Measurements from ENCODE around the gene WSB2. TPM values are rescaled to one million over a fixed set of nuclear protein-coding genes. Genes with fewer than 3 reads are reported as not detected.

WSB2 gene
- total and polyA plus RNA-seq, 2 of the 8 experiments (the other 6 are each of a cell fraction or from before 2014, with no cell fraction given) = 47.5 to 58.2 TPM

- Histone ChIP-seq H3K4ac (replicated peaks; ENCODE audit: insufficient read length, low read depth, low read length) (no peak overlapping the region), H4K8ac (ENCODE audit: extremely low read depth, insufficient read depth, low read length) (no peak overlapping the region), H3K23ac (ENCODE audit: insufficient read length) (no peak overlapping the region), H4K20me1 (replicated peaks in 1 of 2; ENCODE audit: control insufficient read depth in 1 of 2, insufficient read depth in 2 of 2, low read length in 2 of 2) (no peaks in the 10 kb centered on the region), H3K36me3 (ENCODE audit: control insufficient read depth in 2 of 4, insufficient read depth in 4 of 4, low read length in 3 of 4) (no peaks in the 10 kb centered on the region), H3K14ac (ENCODE audit: insufficient read length) (no peak overlapping the region), H2BK120ac (replicated peaks; ENCODE audit: low read depth, low read length) (no peak overlapping the region), H4K91ac (replicated peaks; ENCODE audit: insufficient read length, low read length) (no peak overlapping the region), H3K79me1 (ENCODE audit: low read depth, low read length) (no peaks in the 10 kb centered on the region), H2BK15ac (ENCODE audit: low read length) (no peak overlapping the region), H2BK20ac (ENCODE audit: low read length) (no peak overlapping the region), H3K23me2 (ENCODE audit: low read depth, low read length) (no peaks in the 10 kb centered on the region), H4K5ac (ENCODE audit: insufficient read length, low read depth, low read length) (no peak overlapping the region), H3K9ac (replicated peaks in 1 of 4; ENCODE audit: extremely low read depth in 1 of 4, low read depth in 3 of 4, low read length in 3 of 4) (no peak overlapping the region), H2AK5ac (ENCODE audit: low read depth, low read length) (no peak overlapping the region), H3K4me2 (ENCODE audit: insufficient read depth in 1 of 2, low read depth in 2 of 2, low read length in 2 of 2) (no peak overlapping the region), H2BK12ac (ENCODE audit: low read depth, low read length) (no peak overlapping the region), H3K18ac (ENCODE audit: extremely low read depth, low read length) (no peak overlapping the region), H2BK5ac (ENCODE audit: low read depth, low read length) (no peak overlapping the region), H3K27me3 (replicated peaks in 1 of 4; ENCODE audit: control insufficient read depth in 3 of 4, extremely low read depth in 1 of 4, insufficient read depth in 3 of 4, low read length in 3 of 4) (no peaks in the 10 kb centered on the region), H3K27ac (ENCODE audit: low read depth, low read length) (no peak overlapping the region), H3K4me3 (ENCODE audit: extremely low read depth in 1 of 4, insufficient read depth in 2 of 4, low read depth in 3 of 4, low read length in 4 of 4) (no peak overlapping the region), H3K56ac (replicated peaks; ENCODE audit: insufficient read length, low read depth, low read length) (no peak overlapping the region), H3K4me1 (replicated peaks in 1 of 4; ENCODE audit: control insufficient read depth in 3 of 4, insufficient read depth in 4 of 4, low read length in 3 of 4) (no peaks in the 10 kb centered on the region), H3K9me3 (ENCODE audit: insufficient read depth in 2 of 2, low read depth in 1 of 2, low read length in 1 of 2) (no peaks in the 10 kb centered on the region), H2AFZ (ENCODE audit: low read length) (no peak overlapping the region), H3K79me2 (ENCODE audit: control insufficient read depth in 1 of 2, insufficient read depth in 2 of 2, low read length in 2 of 2) (no peaks in the 10 kb centered on the region)
- ChIA-PET POLR2A (ENCODE audit: partially characterized antibody) (interaction anchor here (0.7 kb wide), 1 partner anchor 17 kb away, joined by 3 read pairs; no protein-coding TSS in a partner anchor), CTCF (ENCODE audit: partially characterized antibody) (interaction anchor here (1.2 to 1.4 kb wide), 2 partner anchors 97 to 112 kb away, joined by 3 to 4 read pairs; no protein-coding TSS in a partner anchor)
- DNase-seq (ENCODE audit: low read depth in 1 of 2, low spot score in 2 of 2) (no peak), FAIRE-seq (no peak)
- WGBS, 2 experiments (ENCODE audit: extremely low coverage in 1 of 2, insufficient coverage in 1 of 2, insufficient read length in 1 of 2, insufficient replicate concordance in 2 of 2, low coverage in 1 of 2, low lambda C conversion rate in 2 of 2, missing lambda C conversion rate in 1 of 2) = 85% methylated on average over 4 of the region's 4 CpGs; no CpG with 5 or more reads in 1 of the 2 experiments
- TF ChIP-seq SRF (IDR thresholded peaks at IDR 0.05; ENCODE audit: low read depth, low read length) = no peak
- TF ChIP-seq EZH2 (IDR thresholded peaks at IDR 0.05; ENCODE audit: low read depth, low read length, severe bottlenecking) = no peak
- no peak for TF ChIP-seq TCF12 (IDR thresholded peaks at IDR 0.05; ENCODE audit: low read depth, low read length)
- TF ChIP-seq TBP (IDR thresholded peaks at IDR 0.05; ENCODE audit: low read depth, low read length) = no peak
- TF ChIP-seq GABPA (IDR thresholded peaks at IDR 0.05; ENCODE audit: borderline replicate concordance, insufficient read depth, low read length) = no peak
These were observed 74.1 kb downstream of the WSB2 start for GRCh38 chr12:117986705-117987469.
